Measurements from ENCODE around the gene HES7.

DNA sequence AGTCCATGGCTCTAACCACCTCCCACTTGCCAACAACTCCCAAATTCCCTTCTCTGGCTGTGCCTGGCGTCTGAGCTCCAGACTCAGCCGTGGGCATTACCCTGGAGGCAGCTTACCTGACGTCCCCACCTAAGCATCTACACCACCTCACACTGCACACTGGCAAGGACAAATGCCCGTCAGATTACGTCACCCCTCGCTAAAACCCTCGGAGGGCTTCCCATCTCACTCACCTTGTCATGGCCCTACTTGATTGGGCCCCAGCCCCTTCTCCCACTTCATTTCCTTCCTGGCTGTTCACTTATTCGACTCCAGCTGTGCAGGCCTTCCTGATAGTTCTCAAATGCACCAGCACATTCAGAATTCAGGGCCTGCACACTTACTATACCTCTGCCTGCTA lies 19.0 kb downstream of the HES7 start:
- TF ChIP-seq, protein P1, sequence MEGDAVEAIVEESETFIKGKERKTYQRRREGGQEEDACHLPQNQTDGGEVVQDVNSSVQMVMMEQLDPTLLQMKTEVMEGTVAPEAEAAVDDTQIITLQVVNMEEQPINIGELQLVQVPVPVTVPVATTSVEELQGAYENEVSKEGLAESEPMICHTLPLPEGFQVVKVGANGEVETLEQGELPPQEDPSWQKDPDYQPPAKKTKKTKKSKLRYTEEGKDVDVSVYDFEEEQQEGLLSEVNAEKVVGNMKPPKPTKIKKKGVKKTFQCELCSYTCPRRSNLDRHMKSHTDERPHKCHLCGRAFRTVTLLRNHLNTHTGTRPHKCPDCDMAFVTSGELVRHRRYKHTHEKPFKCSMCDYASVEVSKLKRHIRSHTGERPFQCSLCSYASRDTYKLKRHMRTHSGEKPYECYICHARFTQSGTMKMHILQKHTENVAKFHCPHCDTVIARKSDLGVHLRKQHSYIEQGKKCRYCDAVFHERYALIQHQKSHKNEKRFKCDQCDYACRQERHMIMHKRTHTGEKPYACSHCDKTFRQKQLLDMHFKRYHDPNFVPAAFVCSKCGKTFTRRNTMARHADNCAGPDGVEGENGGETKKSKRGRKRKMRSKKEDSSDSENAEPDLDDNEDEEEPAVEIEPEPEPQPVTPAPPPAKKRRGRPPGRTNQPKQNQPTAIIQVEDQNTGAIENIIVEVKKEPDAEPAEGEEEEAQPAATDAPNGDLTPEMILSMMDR (IDR thresholded peaks at IDR 0.05) = no peak
- TF ChIP-seq EP300 (IDR thresholded peaks at IDR 0.05) (no peak), POLR2A (IDR thresholded peaks at IDR 0.05) (no peak)

All from ovary (tissue), 3 donors.